Uterus (tissue), 4 donors: ENCODE measurements around the gene ZNF326. TPM values are rescaled to one million over a fixed set of nuclear protein-coding genes. Genes with fewer than 3 reads are reported as not detected.

Source experiments
- DNase-seq, 2 donors: peaks; one replicate each; pipeline ENCODE4 v3.0.0-alpha.2; 2019 to 2020
- H3K27ac ChIP-seq, 2 donors: fragments of 200-600 bp; sonication (generic); 1 replicate in 1 of 2; 2 replicates in 1 of 2; pipeline ENCODE4 v1.5.1; 2016 to 2018
- H3K27me3 ChIP-seq, 2 donors: fragments of 200-600 bp; sonication (generic); one replicate each; pipeline ENCODE4 v1.5.1; 2018 to 2019; ENCODE audit warnings: control low read depth in 1 of 2
- H3K36me3 ChIP-seq, 2 donors: fragments of 200-600 bp; sonication (generic); one replicate each; pipeline ENCODE4 v1.5.1; 2019; ENCODE audit warnings: control low read depth in 1 of 2
- H3K4me1 ChIP-seq, 2 donors: fragments of 200-600 bp; sonication (generic); one replicate each; pipeline ENCODE4 v1.5.1; 2018 to 2019; ENCODE audit warnings: control low read depth in 1 of 2
- H3K4me3 ChIP-seq, 2 donors: fragments of 200-600 bp; sonication (generic); 1 replicate in 1 of 2; 2 replicates in 1 of 2; pipeline ENCODE4 v1.5.1; 2018 to 2019; ENCODE audit warnings: mild to moderate bottlenecking in 1 of 2
- H3K9me3 ChIP-seq, 2 donors: fragments of 200-600 bp; sonication (generic); one replicate each; pipeline ENCODE4 v1.5.1; 2019; ENCODE audit warnings: control low read depth in 1 of 2
- CTCF ChIP-seq, 4 experiments: fragments of 200-600 bp in 2 of 4; fragments of 450-650 bp in 2 of 4; sonication (generic) in 2 of 4; IDR thresholded peaks; one replicate each; pipeline ENCODE4 v1.5.1; 2016 to 2019; ENCODE audit warnings: antibody characterized with exemption in 4 of 4, mild to moderate bottlenecking in 2 of 4, moderate library complexity in 1 of 4
- POLR2A ChIP-seq, 2 donors: fragments of 450-650 bp; IDR thresholded peaks; one replicate each; pipeline ENCODE4 v1.6.1; 2016; ENCODE audit warnings: antibody characterized with exemption in 2 of 2, mild to moderate bottlenecking in 1 of 2, moderate library complexity in 1 of 2
- intact Hi-C: fragments of 100-400 bp; cut with DNase I; formaldehyde crosslinking; loops from one replicate; pipeline ENCODE4 v1.15.1; 2023; ENCODE audit warnings: low total_unique reads
- total RNA-seq, 4 donors: library from RNA; depleted of rRNA in 3 of 4; stranded (reverse); fragments of >200 nt in 3 of 4; gene quantifications; one replicate each; pipeline versions ENCODE4 v1.1.0 to v1.2.4, GENCODE V29; 2014 to 2023
- donor health status: DM: yes; HTN: yes; CAD: no.

The ZNF326 gene
- total RNA-seq, 4 donors from 2014 or later = 6.7 to 43.3 (median 24.1) TPM

- H3K27ac ChIP-seq = no peak overlapping the region
- no peaks in the 10 kb centered on the region for H3K36me3 ChIP-seq
- H3K4me1 ChIP-seq = no peaks in the 10 kb centered on the region
- H3K4me3 ChIP-seq = no peak overlapping the region
- no peaks in the 10 kb centered on the region for H3K27me3 ChIP-seq
- TF ChIP-seq CTCF (IDR thresholded peaks at IDR 0.05) (no peak), POLR2A (IDR thresholded peaks at IDR 0.05) (no peak)
- no peaks in the 10 kb centered on the region for H3K9me3 ChIP-seq
- no peak for DNase-seq
- intact Hi-C loops = no loop called here
Measured at GRCh38 chr1:89949991-89950624, 44.8 kb upstream of the ZNF326 start.

- Histone ChIP-seq H3K4me1 (no peaks in the 10 kb centered on the region), H3K27ac (no peak overlapping the region), H3K36me3 (no peaks in the 10 kb centered on the region), H3K9me3 (no peaks in the 10 kb centered on the region), H3K4me3 (no peak overlapping the region), H3K27me3 (no peaks in the 10 kb centered on the region)
- DNase-seq = no peak
- TF ChIP-seq POLR2A (IDR thresholded peaks at IDR 0.05) = no peak
- TF ChIP-seq CTCF (IDR thresholded peaks at IDR 0.05) = no peak
- intact Hi-C loops = no loop called here
Measured at GRCh38 chr1:89950703-89951102, 44.2 kb upstream of the ZNF326 start.

DNA sequence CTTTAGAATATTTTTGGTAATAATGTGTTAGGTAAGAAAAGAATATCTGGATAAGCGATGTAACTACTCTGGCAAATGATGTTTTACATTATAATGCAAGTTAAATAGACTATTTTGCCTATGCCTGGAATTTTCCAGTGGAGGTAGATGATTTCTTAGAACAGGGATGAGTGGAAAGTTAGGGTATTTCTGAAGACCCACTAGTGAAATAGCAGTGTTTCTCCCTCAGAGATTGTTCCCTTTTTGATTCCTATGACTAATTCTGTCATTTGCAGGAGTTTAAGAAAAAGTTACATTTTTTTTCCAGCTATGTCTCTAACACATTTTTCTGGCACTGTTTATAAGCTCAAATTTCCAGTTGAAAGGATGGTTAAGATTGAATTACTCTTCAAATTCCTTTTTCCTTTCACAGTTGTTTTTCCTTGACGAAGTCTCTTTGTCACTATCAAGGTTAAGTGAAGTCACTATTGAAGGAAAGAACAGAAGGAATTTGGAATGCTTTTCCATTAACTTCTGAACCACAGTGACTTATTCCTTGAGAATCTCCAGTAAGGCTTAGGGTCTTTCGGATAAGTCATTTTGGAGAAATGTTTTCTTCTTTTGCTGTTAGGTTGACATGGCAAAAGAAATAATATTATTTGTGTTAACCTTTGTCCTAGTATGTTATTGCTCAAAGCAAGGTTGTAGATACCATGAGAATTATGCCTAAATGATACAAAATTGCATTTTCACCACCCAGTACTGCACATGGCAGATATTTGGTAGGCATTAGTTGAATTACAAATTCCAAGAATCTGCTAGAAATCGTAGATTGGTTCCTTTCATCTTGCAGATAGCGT is 42.9 kb upstream of the ZNF326 start:
- Histone ChIP-seq H3K4me1 (no peaks in the 10 kb centered on the region), H3K4me3 (no peak overlapping the region), H3K27ac (no peak overlapping the region), H3K27me3 (no peaks in the 10 kb centered on the region), H3K9me3 (no peaks in the 10 kb centered on the region), H3K36me3 (no peaks in the 10 kb centered on the region)
- DNase-seq = no peak
- intact Hi-C loops = no loop called here
- TF ChIP-seq CTCF (IDR thresholded peaks at IDR 0.05) = no peak
- TF ChIP-seq POLR2A (IDR thresholded peaks at IDR 0.05) = no peak

GRCh38 chr1:89952605-89953130 is 42.2 kb upstream of the ZNF326 start:
- H3K4me1 ChIP-seq = no peaks in the 10 kb centered on the region
- H3K36me3 ChIP-seq = no peaks in the 10 kb centered on the region
- no peaks in the 10 kb centered on the region for H3K27me3 ChIP-seq
- TF ChIP-seq CTCF (IDR thresholded peaks at IDR 0.05) = no peak
- no peak for TF ChIP-seq POLR2A (IDR thresholded peaks at IDR 0.05)
- H3K9me3 ChIP-seq = no peaks in the 10 kb centered on the region
- no peak overlapping the region for H3K4me3 ChIP-seq
- no peak overlapping the region for H3K27ac ChIP-seq
- intact Hi-C loops = no loop called here
- no peak for DNase-seq

DNA sequence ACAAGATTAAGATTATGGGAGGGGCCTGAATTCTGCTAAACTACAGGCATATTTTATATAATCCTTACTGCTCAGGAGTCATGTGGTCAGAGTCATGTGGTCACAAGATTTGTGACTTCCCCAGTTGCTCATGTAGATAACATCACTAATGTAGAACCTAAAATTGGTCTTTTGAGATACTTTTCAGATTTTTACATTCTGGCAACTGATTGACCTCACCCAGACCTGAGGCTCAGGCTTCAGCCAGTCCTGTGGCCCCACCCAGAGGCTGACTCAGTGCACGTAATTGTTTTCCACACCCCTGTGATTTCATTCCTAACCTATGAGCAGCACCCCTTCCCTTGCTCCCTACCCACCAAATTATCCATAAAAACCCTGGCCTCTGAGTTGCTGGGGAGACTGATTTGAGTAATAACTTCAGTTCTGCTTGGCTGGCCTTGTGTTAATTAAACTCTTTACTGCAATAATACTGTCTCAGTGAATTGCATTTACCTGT is 41.7 kb upstream of the ZNF326 start:
- peak; percentile 15 to 30 for DNase-seq
- Histone ChIP-seq H3K27me3 (no peaks in the 10 kb centered on the region), H3K27ac (no peak overlapping the region), H3K36me3 (no peaks in the 10 kb centered on the region), H3K4me3 (no peak overlapping the region), H3K4me1 (no peaks in the 10 kb centered on the region), H3K9me3 (no peaks in the 10 kb centered on the region)
- no peak for TF ChIP-seq POLR2A (IDR thresholded peaks at IDR 0.05)
- peak in 1 of 4 experiments; percentile 8 for TF ChIP-seq CTCF (IDR thresholded peaks at IDR 0.05)
- intact Hi-C loops = no loop called here
